Heart right ventricle (tissue), 16 donors: Measurements from ENCODE around the gene SLC22A13. TPM values are rescaled to one million over a fixed set of nuclear protein-coding genes. Genes with fewer than 3 reads are reported as not detected.

Experiments used
- ATAC-seq, 8 donors: fragments of 200-7000 bp; cut with Tn5 transposase; one replicate each; pipeline ENCODE4 v1.9.1; 2020; ENCODE audit warnings: mild to moderate bottlenecking in 8 of 8, moderate library complexity in 8 of 8, moderate number of reproducible peaks in 1 of 8
- DNase-seq, 2 donors: peaks; one replicate each; pipeline ENCODE4 v3.0.0-alpha.2; 2020
- H3K27ac ChIP-seq, 10 donors: fragments of 200-600 bp; sonication (generic) in 2 of 10; one replicate each; pipeline versions ENCODE4 v1.5.0 to v1.8.0; 2020 to 2022; ENCODE audit warnings: mild to moderate bottlenecking in 3 of 10
- H3K27me3 ChIP-seq, 7 donors: fragments of 200-600 bp; one replicate each; pipeline ENCODE4 v1.8.0; 2021 to 2022; ENCODE audit warnings: mild to moderate bottlenecking in 2 of 7
- H3K36me3 ChIP-seq, 9 donors: fragments of 200-600 bp; sonication (generic) in 1 of 9; one replicate each; pipeline versions ENCODE4 v1.5.0 to v1.8.0; 2020 to 2022; ENCODE audit warnings: mild to moderate bottlenecking in 2 of 9
- H3K4me1 ChIP-seq, 9 donors: fragments of 200-600 bp; sonication (generic) in 1 of 9; one replicate each; pipeline versions ENCODE4 v1.5.0 to v1.8.0; 2020 to 2022; ENCODE audit warnings: mild to moderate bottlenecking in 4 of 9
- H3K4me3 ChIP-seq, 10 donors: fragments of 200-600 bp; sonication (generic) in 2 of 10; one replicate each; pipeline versions ENCODE4 v1.5.0 to v1.8.0; 2020 to 2022; ENCODE audit warnings: mild to moderate bottlenecking in 7 of 10, moderate library complexity in 2 of 10
- H3K9me3 ChIP-seq, 11 donors: fragments of 200-600 bp in 10 of 11; sonication (generic) in 2 of 11; one replicate each; pipeline versions ENCODE4 v1.5.0 to v1.8.0; 2013 to 2022; ENCODE audit warnings: mild to moderate bottlenecking in 2 of 11, control low read depth in 1 of 11, moderate library complexity in 1 of 11
- CTCF ChIP-seq, 9 donors: fragments of 200-600 bp; sonication (generic) in 2 of 9; IDR thresholded peaks; one replicate each; pipeline versions ENCODE4 v1.5.0 to v1.8.0; 2021 to 2022; ENCODE audit warnings: antibody characterized with exemption in 9 of 9, mild to moderate bottlenecking in 5 of 9, moderate library complexity in 1 of 9
- WGBS, 2 donors: extraction: QIAGEN DNeasy Blood & Tissue Kit; methylation state at CpG; one replicate each; pipeline ENCODE4 v1.1.7; 2013; ENCODE audit warnings: inconsistent platforms in 1 of 2; 5-methylcytosine and 5-hydroxymethylcytosine counted together
- intact Hi-C, 10 donors: fragments of 100-400 bp; cut with DNase I; formaldehyde crosslinking; loops; one replicate each; pipeline versions ENCODE4 v1.11.1 to v1.14.2; 2022
- polyA plus RNA-seq, 2 donors: library from polyadenylated mRNA; stranded (reverse); fragments of 200-250 nt; gene quantifications; one replicate each; pipeline ENCODE4 v1.2.3, GENCODE V29; 2013
- total RNA-seq, 10 donors: library from RNA; stranded (reverse); fragmentation: NEBNext Ultra II Directional in 3 of 10; extraction: Animal tissue kit (Norgen Biotek cat#: 25700) in 3 of 10; gene quantifications; one replicate each; pipeline versions ENCODE4 v1.2.1 to v1.2.4, GENCODE V29; 2021 to 2023
- donor health status: Arrhythmogenic right ventricular cardiomyopathy.
- donor health status: ischemic (EF 13 %, LVEDD 7.1; RV severe dilation, severe dysfunction).
- donor health status: healthy with polysubstance abuse.
- donor health status: DM: no; HTN: yes; CAD: no.
- donor health status: DM: no; HTN: no; CAD: no.
- donor health status: ischemic (EF 25% LVEDD 6.9; RV normal size, moderate dysfunction).
- donor health status: ischemic (EF 25% LVEDD 5.7; RV mildly dilated, moderate dysfunction).
- donor health status: healthy.
- donor health status: DM: yes; HTN: yes; CAD: no.
- donor health status: Ischemic cardiomyopathy.
- donor health status: ischemic (EF 35%, LVEDD 5.7; RV mildly dilated, moderate dysfunction).
- donor health status: nonischemic (EF 11% LVEDD 7.7; RV severe dilation, severe dysfunction).
- donor health status: DM: yes; HTN: yes; CAD: no.
- donor health status: PGD.
- donor health status: ischemic (EF 29% LVEDD 5.4; RV normal size, mild dysfunction).
- donor health status: nonischemic (EF 23%, LVEDD 6.1; RV moderate dilation, normal function).

Gene SLC22A13
- total and polyA plus RNA-seq, 12 donors, result 0.03 to 0.49 (median 0.25) TPM; not detected in 4

DNA sequence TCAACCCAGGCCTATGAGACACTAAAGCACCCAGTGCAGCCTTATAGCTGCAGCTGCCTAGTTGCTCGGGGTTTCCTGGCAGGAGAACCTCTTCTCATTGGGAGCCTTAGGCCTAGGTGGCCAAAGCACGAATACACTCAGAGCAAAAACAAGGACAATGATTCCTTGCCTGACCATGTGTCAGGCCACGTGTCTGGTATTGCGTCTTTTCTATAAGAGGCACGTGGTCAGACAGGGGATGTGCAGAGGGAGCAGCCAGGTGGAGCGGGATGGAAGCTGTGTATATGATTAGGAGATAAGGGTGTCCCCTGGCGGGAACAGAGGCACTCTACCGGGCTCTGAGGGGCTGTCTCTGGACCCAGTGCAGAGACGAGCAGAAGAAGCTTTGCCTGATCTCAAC lies 42.8 kb downstream of the SLC22A13 start:
- H3K27me3 ChIP-seq, result peaks cover 0 to 5% (median 0%) of the 10 kb centered on the region in 7 donors

GRCh38 chr3:38311476-38311875 lies 45.9 kb downstream of the SLC22A13 start:
- WGBS, 2 donors, result 81 to 94% methylated on average over 1 of the region's 1 CpG
- H3K27me3 ChIP-seq, result peaks cover 0 to 4% (median 0%) of the 10 kb centered on the region in 7 donors
- ATAC-seq, result no peak
- H3K4me1 ChIP-seq, result peaks cover 0 to 10% (median 0%) of the 10 kb centered on the region in 9 donors
- DNase-seq, result no peak
- no peak overlapping the region for H3K27ac ChIP-seq
- no peaks in the 10 kb centered on the region for H3K36me3 ChIP-seq
- intact Hi-C loops, result no loop called here
- no peak overlapping the region for H3K4me3 ChIP-seq
- TF ChIP-seq CTCF (IDR thresholded peaks at IDR 0.05), result no peak
- no peaks in the 10 kb centered on the region for H3K9me3 ChIP-seq

More for the DNA sequence above, 42.8 kb downstream of the SLC22A13 start:
- ATAC-seq (no peak), DNase-seq (no peak)
- Histone ChIP-seq H3K4me1 (peaks cover 0 to 10% (median 0%) of the 10 kb centered on the region in 9 donors), H3K27ac (no peak overlapping the region), H3K36me3 (no peaks in the 10 kb centered on the region), H3K4me3 (no peak overlapping the region), H3K9me3 (no peaks in the 10 kb centered on the region)
- TF ChIP-seq CTCF (IDR thresholded peaks at IDR 0.05), result no peak
- 83 to 88% methylated on average over 9 of the region's 9 CpGs for WGBS, 2 donors
- intact Hi-C loops, result no loop called here

DNA sequence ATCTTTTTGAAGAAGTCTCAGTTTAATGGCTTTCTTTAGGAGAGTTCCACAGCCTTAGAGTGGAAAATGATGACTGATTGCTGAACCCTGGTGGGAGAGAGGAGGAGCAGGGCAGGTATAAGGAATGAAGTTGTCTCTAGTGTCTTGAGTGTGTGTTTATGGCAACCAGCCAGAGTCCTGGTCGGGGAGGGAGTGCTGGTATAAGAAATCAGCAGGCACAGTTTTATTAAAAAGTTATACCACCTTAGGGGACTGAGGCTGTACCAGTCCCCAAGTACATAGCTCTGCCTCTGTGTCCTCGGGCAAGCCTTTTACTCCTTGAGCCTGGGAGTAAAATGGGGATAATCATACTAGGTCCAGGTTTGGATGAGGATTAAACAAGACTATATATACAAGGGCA lies 46.3 kb downstream of the SLC22A13 start:
- DNase-seq, result no peak
- intact Hi-C loops, result no loop called here
- no peak overlapping the region for H3K4me3 ChIP-seq
- WGBS, 2 donors, result 74 to 80% methylated on average over 2 of the region's 2 CpGs
- H3K27me3 ChIP-seq, result no peaks in the 10 kb centered on the region
- no peaks in the 10 kb centered on the region for H3K9me3 ChIP-seq
- H3K27ac ChIP-seq, result no peak overlapping the region
- no peaks in the 10 kb centered on the region for H3K36me3 ChIP-seq
- no peak for TF ChIP-seq CTCF (IDR thresholded peaks at IDR 0.05)
- H3K4me1 ChIP-seq, result peaks cover 0 to 10% (median 0%) of the 10 kb centered on the region in 9 donors
- ATAC-seq, result no peak

- no peak overlapping the region for H3K27ac ChIP-seq
- H3K4me3 ChIP-seq, result no peak overlapping the region
- DNase-seq, result no peak
- no peaks in the 10 kb centered on the region for H3K36me3 ChIP-seq
- TF ChIP-seq CTCF (IDR thresholded peaks at IDR 0.05), result no peak
- WGBS, 2 donors, result 87 to 95% methylated on average over 3 of the region's 3 CpGs
- no peaks in the 10 kb centered on the region for H3K27me3 ChIP-seq
- peaks cover 0 to 10% (median 0%) of the 10 kb centered on the region in 9 donors for H3K4me1 ChIP-seq
- no peaks in the 10 kb centered on the region for H3K9me3 ChIP-seq
- intact Hi-C loops, result no loop called here
- no peak for ATAC-seq
Measured at GRCh38 chr3:38312356-38312755, 46.7 kb downstream of the SLC22A13 start.
